NCI-H2081 (cell line): ENCODE data around the gene CLEC17A.
A peak's percentile ranks its signal among the peaks of the same experiment; 100 is the strongest.
"Not testable (repeated sequence)": the region's sequence is repeated elsewhere in the genome, so short reads cannot be mapped to it uniquely, and the experiment has no call there.

Experiments used
- DNase-seq, 2 experiments: peaks; one replicate each; lab custom pipeline; 2025; lab: John Stamatoyannopoulos, UW

Gene CLEC17A

DNA sequence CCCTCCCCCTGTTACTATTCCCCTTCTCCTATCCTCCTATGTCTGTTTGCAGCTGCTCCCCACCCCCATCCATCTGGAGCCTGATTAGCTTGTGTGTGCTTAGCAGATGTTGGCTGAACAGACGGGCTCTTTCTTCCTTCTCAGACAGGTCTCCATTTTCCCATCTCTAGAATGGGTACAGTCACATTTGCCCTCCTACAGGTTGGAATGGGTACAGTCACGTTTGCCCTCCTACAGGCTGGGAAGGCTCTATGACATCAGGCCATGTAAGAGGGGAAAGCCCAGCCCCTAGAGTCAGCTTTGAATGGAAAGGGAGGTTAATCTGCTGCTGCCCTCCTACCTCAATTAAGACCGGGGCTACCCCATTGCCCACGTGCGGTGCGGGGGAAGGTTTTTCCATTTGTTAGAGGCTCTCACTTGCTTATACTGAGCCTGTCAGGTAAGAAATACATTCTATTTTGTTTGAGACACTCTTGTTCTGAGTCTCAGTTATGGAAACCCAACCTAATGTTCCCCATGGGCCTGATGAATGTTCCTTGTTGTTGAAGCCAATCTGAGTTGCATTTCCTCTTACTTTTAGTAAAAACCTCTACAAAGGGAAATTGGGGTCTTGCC is 2.2 kb upstream of the CLEC17A start:
- no peak for DNase-seq

DNA sequence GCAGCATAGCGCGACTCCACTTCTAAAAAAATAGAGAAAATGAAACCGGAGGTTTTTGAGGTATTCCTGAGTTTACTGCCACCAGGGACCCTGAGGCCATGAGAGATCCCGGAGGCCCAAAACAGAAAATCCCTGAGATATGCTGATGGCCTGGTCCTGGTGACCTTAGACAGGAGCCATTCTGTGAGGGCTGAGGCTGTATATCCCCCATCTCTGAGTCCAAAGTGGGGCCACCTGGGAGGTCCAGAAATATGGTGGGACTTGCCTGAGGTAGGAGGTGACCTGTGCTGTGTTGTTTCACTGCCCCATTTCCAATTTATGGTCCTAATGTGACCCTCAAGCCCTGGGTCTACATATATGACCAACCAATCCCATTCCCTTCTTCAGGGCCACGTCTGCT is 1.5 kb downstream of the CLEC17A start:
- DNase-seq: not testable (repeated sequence)

DNA sequence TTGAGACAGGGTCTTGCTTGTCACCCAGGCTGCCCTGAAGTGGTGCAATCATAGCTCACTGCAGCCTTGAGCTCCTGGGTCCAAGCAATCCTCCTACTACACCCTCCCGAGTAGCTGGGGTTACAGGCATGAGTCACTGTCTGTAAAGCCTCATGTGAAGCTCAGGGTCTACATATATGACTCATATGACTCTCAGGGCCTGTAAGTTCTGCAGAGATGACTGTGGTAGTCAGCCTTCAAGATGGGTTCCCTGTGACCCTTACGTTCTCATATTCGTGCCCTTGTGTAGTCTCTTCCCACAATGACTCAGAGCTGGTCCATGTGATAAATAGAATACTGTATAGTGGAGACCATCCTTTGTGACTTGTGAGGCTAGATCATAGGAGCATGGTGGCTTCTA is 2.3 kb downstream of the CLEC17A start:
- DNase-seq: not testable (repeated sequence)

DNA sequence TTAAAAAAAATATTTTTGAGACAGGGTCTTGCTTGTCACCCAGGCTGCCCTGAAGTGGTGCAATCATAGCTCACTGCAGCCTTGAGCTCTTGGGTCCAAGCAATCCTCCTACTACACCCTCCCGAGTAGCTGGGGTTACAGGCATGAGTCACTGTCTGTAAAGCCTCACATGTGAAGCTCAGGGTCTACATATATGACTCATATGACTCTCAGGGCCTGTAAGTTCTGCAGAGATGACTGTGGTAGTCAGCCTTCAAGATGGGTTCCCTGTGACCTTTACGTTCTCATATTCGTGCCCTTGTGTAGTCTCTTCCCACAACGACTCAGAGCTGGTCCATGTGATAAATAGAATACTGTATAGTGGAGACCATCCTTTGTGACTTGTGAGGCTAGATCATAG is 6.5 kb downstream of the CLEC17A start:
- not testable (repeated sequence) for DNase-seq

DNA sequence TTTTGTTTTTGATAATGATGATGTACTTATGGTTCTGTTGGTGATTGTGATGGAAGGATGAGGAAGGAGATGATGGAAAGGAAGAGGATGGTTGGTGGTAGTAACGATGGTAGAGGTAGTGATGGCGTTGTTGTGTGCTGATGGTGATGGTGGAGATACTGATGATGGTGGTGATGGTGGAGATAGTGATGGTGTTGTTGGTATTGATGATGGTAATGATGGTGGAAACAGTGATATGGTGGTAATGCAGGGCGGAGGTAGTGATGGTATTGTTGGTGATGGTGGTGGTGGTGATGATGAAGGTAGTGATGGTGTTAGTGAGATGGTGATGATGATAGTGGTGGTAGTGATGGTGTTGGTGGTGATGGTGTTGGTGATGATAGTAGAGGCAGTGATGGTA is 12.7 kb downstream of the CLEC17A start:
- no peak for DNase-seq

DNA sequence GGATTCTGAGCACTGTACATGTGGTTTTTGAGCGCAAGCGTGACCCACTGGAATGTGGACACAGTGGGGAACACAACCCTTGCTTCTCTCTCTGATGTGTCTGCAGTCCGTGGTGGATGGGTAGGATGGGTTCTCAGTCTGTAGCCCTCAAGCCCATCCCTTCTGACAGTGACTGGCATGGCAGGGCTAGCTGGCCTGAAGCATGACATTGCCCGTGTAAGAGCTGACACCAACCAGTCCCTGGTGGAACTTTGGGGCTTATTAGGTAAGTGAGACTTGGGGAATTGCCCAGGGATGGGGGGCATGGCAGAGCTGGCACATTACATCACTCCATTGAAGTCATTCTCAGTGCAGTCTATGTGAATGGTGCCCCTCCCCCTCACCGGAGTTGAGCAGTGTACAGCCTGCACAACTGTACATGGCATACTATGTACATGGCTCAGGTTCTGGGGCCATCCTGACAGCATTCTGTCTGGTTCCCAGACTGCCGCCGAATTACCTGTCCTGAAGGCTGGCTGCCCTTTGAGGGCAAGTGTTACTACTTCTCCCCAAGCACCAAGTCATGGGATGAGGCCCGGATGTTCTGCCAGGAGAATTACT is 16.8 kb downstream of the CLEC17A start:
- DNase-seq: no peak

DNA sequence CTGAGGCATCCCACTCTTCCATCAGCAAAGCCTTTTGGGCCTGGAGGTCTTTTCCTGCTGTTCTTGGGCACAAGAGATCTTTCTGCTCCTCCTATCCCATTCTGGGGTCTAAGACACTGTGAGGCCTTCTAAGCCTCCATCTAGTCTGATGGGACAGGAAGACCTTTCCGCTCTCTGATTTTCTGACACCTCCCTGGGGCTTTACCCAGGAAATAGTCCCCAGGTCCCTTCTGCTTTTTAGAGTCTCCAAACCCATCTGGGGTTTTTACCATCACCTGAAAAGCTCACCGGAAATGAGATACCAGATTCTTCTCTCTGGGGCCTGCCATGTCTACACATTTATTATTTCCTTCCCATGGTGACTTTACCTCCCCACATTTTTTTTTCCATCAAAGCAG is 21.1 kb downstream of the CLEC17A start:
- no peak for DNase-seq

DNA sequence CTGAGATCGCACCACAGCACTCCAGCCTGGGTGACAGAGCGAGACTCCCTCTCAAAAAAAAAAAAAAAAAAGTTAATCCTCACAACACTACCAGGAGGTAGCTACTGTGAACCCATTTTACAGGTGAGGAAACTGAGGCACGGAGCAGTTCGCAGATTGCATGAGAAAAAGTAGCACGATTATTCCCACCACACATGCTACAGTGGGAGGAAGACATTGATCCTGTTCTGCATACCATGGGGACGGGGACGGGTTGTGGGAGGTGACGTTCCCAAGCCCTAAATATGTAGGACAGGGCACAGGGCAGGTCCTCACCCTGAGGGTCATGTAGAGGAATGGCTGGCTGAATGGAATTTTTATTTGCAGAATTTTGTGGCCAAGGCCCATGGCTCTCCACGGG is 23.7 kb downstream of the CLEC17A start:
- no peak for DNase-seq

DNA sequence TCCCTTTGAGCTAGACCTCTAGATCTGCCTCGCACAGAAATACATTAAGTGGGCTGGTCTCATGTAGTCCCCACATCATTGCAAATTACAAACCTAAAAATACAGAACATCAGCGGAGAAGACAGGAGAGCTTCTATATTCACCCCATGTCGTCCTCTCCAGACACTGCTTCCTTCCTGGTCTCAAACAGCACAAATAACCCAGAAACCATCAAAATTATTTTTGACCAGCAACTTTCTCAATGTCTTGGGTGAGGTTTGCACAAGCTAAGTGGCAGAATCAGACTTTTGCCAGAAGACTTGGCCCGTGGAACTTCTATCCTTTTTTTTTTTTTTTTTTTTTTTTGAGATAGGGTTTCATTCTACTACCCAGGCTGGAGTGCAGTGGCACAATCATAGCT is 28.2 kb downstream of the CLEC17A start:
- DNase-seq: no peak

DNA sequence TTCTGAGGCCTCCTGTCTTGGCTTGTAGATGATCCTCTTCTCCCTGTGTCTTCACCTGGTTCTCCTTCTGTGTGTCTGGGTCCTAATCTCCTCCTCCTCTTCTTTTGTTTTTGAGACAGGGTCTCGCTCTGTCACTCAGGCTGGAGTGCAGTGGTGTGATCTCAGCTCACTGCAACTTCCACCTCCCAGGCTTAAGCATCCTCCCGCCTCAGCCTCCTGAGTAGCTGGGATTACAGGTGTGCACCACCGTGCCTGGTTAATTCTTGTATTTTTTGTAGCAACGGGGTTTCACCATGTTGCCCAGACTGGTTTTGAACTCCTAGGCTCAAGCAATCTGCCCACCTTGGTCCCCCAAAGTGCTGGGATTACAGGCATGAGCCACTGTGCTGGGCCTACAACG is 29.4 kb downstream of the CLEC17A start:
- not testable (repeated sequence) for DNase-seq

DNA sequence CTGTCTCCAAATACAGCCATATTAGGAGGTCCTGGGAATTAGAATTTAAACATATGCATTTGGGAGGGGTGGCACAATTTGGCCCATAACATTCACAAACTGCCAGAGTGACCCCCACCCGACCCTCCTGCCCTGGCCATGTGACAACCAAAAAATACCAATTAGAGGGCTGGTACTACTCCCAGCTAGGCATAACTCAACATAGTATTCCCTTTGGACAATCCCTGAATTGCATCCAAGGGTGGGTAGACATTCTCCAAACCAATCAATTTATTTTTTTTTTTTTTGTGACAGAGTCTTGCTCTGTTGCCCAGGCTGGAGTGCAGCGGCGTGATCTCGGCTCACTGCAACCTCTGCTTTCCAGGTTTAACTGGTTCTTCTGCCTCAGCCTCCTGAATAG is 29.8 kb downstream of the CLEC17A start:
- DNase-seq: no peak

DNA sequence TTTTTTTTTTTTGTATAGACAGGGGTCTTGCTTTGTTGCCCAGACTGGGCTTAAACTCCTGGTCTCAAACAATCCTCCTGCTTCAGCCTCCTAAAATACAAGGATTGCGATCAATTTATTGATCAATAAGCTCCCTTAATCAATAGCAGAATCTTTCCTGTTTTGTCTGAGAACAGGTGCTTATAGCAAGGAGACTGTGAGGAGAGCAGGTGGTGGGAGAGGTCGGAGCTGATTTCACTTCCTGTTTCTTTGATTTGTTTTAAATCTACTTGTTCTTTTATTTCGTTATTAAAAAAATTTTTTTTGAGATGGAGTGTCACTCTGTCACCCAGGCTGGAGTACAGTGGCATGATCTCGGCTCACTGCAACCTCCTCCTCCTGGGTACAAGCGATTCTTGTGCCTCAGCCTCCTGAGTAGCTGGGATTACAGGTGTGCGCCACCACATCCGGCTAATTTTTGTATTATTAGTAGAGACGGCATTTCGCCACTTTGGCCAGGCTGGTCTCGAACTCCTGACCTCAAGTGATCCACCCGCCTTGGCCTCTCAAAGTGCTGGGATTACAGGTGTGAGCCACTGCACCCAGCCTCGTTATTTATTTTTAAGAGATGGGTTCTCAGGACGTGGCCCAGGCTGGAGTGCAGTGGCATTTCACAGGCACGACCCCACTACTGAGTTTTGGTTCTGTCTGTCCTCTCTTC is 30.7 kb downstream of the CLEC17A start:
- DNase-seq: not testable (repeated sequence)

DNA sequence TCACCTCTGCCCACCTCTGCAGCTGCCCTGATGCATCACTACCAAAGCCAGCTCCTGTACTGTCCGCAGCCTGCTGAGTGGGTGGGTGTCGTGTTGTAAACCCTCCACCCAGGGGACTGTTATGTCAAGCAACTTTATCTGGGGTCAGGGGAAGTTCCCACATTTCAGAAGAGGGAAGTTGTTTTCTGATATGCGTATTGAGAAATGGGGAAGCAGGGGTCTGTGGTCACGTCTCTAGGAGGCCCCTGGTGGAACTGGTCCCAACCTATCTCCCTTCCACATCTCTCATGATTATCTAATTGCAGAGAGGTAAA is 31.2 kb downstream of the CLEC17A start:
- DNase-seq: no peak

DNA sequence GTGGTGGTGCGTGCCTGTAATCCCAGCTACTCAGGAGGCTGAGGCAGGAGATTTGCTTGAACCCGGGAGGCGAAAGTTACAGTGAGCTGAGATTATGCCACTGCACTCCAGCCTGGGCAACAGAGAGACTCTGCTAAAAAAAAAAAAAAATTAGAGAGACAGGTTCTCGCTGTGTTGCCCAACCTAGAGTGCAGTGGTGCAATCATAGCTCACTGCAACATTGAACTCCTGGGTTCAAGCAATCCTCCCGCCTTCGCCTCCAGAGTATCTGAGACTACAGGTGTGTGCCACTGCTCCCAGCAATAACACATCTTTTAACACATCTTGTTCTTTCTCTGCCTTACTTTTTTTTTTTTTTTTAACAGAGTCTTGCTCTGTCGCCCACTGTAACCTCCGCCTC is 32.7 kb downstream of the CLEC17A start:
- DNase-seq: no peak

DNA sequence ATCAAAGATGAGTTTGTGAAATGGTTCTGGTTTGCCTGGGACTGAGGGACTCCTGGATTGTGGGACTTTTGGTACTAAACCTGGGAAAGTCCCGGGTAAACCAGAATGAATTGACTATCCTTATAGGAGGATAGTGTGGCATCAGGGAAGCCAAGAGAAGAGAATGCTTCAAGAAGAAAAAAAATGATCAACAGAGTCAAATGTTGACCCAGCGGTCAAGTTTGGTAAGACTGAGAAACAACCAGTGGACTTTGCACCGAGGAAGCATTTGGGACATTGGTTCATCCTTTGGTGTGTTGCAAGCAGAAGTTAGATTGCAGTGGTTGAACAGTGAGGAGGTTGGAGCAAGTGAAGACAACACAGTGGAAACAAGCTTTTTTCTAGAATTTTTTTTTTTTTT is 33.5 kb downstream of the CLEC17A start:
- DNase-seq: no peak

DNA sequence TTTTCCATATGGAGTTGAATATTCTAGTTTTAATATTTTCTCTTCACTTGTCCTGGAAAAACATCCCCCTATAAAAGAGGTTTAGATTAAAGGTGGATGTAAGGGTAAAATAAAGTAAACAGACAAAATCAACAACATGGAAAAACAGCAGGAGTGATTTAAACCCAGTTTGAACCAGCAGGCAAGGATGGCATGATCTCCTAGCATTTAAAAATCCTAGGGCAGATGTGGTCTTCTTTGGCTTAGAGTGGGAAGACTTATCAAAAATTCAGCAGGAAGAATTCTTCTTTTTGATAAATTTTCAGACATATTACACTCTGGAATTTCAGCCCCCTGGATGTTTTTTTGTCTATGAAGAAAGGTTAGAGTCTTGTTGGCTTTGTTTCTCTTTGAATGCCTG is 36.5 kb downstream of the CLEC17A start:
- no peak for DNase-seq

DNA sequence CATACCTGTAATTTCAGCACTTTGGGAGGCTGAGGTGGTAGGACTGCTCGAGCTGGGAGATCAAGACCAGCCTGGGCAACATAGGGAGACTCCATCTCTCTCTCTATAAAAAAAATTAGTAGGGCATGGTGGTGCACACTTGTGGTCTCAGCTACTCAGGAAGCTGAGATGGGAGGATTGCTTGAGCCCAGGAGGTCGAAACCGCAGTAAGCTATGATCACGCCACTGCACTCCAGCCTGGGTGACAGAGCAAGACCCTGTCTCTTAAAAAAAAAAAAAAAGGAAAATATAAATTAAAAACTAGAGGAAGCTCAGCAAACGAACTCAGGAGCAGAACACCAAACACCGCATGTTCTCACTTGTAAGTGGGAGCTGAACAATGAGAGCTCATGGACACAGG is 41.6 kb downstream of the CLEC17A start:
- not testable (repeated sequence) for DNase-seq

DNA sequence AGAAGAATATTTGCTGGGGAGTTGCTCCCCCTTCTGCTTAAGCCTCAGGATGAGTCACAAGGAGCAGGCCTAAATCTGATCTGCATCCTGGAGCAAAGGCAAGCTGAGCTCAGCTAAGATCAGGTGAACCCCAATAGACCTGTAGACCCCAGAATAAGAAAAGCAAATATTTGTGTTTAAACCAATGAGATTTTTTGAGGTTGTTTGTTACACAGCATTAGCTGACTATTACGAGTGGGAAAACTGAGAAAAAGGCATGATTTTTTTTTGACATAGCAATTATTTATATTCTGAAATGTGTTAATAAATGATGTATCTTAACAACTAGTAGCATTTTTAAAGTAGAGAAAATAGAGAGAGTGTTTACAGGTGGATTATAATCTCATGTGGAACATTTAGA is 46.7 kb downstream of the CLEC17A start:
- DNase-seq: no peak

DNA sequence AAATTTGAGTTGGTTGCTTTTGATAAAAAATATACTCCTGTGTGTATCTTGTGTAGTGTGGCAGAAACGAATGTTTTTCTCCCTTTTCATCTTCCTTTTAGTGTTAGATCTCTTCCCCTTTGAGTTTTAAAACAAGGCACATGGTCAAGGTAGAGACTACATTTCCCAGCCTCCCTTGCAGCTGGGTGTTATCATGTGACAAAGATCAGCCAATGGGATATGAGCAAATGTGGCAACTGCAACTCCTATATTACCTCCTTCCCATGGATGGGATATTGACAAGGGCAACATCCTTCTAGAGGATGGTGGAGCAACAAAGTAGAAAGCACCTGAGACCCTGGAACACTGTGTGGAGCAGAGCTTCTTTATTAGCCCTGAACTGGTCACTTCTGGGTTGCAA is 49.4 kb downstream of the CLEC17A start:
- peak in 1 of 2 experiments; percentile 10 for DNase-seq

DNA sequence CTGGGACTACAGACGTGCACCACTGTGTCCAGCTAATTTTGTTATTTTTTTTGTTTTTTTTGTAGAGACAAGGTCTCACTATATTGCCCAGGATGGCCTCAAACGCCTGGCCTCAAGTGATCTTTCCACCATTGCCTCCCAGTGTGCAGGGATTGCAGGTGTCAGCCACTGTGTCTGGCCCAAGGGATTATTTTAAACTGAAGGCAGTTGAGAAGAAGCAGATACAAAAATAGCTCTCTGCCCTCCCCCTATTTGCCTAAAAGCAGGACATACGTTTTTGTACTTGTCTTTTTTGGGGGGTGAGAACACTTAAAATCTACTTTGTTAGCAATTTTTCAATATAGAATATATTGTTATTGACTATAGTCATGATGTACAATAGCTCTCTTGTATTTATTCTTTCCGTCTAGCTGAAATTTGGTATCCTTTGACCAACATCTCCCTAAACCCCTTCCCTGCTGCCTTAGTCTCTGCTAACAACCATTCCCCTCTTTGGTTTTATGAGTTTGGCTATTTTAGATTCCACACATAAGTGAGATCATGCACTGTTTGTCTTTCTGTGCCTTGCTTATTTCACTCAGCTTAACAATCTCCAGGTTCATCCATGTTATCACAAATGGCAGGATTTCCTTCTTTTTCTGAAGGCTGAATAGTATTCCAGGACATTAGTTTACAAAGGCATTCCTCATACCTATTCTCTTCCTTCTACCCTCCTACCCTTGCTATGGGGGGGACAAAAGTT is 56.8 kb downstream of the CLEC17A start:
- no peak for DNase-seq

DNA sequence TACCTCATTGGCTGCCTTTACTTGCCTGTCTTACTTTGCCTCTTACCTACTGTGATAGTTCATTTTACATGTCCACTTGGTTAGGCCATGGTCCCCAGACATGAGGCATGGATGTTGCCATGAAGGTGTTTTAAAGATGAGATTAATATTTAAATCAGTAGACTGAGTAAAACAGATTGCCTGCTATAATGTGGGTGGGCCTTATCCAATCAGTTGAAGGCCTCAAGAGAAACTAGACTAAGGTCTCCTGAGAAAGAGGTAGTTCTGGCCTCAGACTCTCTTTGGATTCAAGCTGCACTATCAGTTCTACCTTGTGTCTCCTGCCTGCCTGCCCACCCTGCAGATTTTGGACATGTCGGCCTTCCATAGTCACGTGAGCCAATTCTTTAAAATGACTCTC is 65.6 kb downstream of the CLEC17A start:
- no peak for DNase-seq

DNA sequence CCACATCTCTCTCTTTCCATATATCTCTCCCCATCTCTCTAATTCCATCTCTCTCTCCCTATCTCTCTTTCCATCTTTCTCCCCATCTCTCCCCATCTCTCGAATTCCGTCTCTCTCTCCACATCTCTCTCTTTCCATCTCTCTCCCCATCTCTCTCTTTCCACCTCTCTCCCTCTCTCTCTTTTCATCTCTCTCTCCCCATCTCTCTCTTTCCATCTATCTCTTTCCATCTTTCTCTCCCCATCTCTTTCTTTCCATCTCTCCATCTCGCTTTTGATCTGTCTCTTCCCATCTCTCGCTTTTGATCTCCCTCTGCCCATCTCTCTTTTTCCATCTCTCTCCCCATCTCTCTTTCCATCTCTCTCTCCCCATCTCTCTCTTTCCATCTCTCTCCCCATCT is 66.1 kb downstream of the CLEC17A start:
- no peak for DNase-seq

DNA sequence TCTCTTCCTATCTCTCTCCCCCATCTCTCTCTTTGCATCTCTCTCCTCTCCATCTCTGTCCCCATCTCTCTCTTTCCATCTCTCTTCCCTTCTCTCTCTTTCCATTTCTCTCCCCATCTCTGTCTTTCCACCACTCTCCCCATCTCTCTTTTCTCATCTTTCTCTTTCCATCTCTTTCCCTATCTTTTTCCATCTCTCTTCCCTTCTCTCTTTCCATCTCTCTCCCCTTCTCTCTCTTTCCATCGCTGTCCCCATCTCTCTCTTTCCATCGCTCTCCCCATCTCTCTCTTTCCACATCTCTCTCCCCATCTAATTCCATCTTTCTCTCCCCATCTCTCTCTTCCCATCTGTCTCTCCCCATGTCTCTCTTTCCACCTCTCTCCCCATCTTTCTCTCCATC is 67.3 kb downstream of the CLEC17A start:
- no peak for DNase-seq
